GM12878 (cell line): ENCODE data around the gene WDR91. TPM values are rescaled to one million over a fixed set of nuclear protein-coding genes. Genes with fewer than 3 reads are reported as not detected.

ENCODE experiments used
- ATAC-seq: fragments of 200-7000 bp; cut with Tn5 transposase; 3 replicates; pipeline ENCODE4 v1.9.1; 2020; ENCODE audit warnings: mild to moderate bottlenecking, moderate library complexity
- BruUV-seq: library from RNA; stranded (reverse); fragments of 400-500 nt; replicated peaks from 2 replicates; lab custom pipeline; 2021; lab: Mats Ljungman, UMichigan
- CTCF ChIA-PET: fragments of 300-600 bp; sonication (Branson Sonifier 250); formaldehyde crosslinking; extraction: SDS; loops from one replicate; lab custom pipeline; 2021; ENCODE audit warnings: inconsistent platforms; lab: Yijun Ruan, JAX
- POLR2A ChIA-PET: fragments of 350-600 bp; formaldehyde crosslinking; extraction: SDS; loops from one replicate; lab custom pipeline; 2021; ENCODE audit warnings: inconsistent platforms; lab: Charles Lee
- RAD21 ChIA-PET: fragments of 300-600 bp; sonication (Branson Sonifier 250); formaldehyde crosslinking; loops from one replicate; lab custom pipeline; 2023; ENCODE audit warnings: antibody characterized with exemption; ENCODE audit not compliant: unreplicated experiment; lab: Charles Lee
- SMC1A ChIA-PET: fragments of 300-600 bp; sonication (Branson Sonifier 250); formaldehyde crosslinking; loops from one replicate; lab custom pipeline; 2023; ENCODE audit not compliant: unreplicated experiment, uncharacterized antibody; lab: Charles Lee
- DNase-seq: peaks from one replicate; pipeline ENCODE4 v3.0.0-alpha.2; 2011; ENCODE audit warnings: low read depth, low spot score
- FAIRE-seq: peaks from 3 replicates; lab custom pipeline; 2011; peaks lifted over from hg19 to GRCh38; lab: Jason Lieb, UNC
- H2AFZ ChIP-seq: 2 replicates; pipeline ENCODE4 v1.6.0; 2011; ENCODE audit warnings: low read depth, low read length, control low read depth; ENCODE audit not compliant: control insufficient read depth
- H3K27ac ChIP-seq: 2 replicates; pipeline ENCODE4 v1.5.1; 2011; ENCODE audit warnings: control low read depth; ENCODE audit not compliant: control insufficient read depth, insufficient read depth
- H3K27me3 ChIP-seq, 2 experiments: replicated peaks in 1 of 2; 2 replicates each; pipeline versions ENCODE4 v1.6.0 to v1.6.1; 2011; ENCODE audit warnings: low read length in 1 of 2; ENCODE audit not compliant: control insufficient read depth in 2 of 2, insufficient read depth in 2 of 2
- H3K36me3 ChIP-seq, 2 experiments: 2 replicates each; pipeline ENCODE4 v1.5.1; 2011; ENCODE audit warnings: low read length in 1 of 2; ENCODE audit not compliant: control insufficient read depth in 2 of 2, insufficient read depth in 2 of 2
- H3K4me1 ChIP-seq: 2 replicates; pipeline ENCODE4 v1.6.1; 2011; ENCODE audit warnings: mild to moderate bottlenecking, low read length, moderate library complexity, mixed read lengths; ENCODE audit not compliant: control insufficient read depth, insufficient read depth
- H3K4me2 ChIP-seq: 2 replicates; pipeline ENCODE4 v1.6.0; 2011; ENCODE audit warnings: control low read depth; ENCODE audit not compliant: control insufficient read depth, insufficient read depth
- H3K4me3 ChIP-seq: fragments of 200-600 bp; sonication (generic); 2 replicates; pipeline ENCODE4 v1.5.1; 2016
- H3K79me2 ChIP-seq: 2 replicates; pipeline ENCODE4 v1.6.0; 2011; ENCODE audit warnings: low read length; ENCODE audit not compliant: control insufficient read depth, insufficient read depth
- H3K9ac ChIP-seq: 2 replicates; pipeline ENCODE4 v1.8.0; 2011; ENCODE audit warnings: low read length, control low read depth, mixed read lengths; ENCODE audit not compliant: control insufficient read depth, insufficient read depth
- H3K9me3 ChIP-seq: replicated peaks from 3 replicates; pipeline ENCODE4 v1.5.1; 2011; ENCODE audit warnings: mild to moderate bottlenecking, low read length; ENCODE audit not compliant: control insufficient read depth, insufficient read depth
- H4K20me1 ChIP-seq: 2 replicates; pipeline ENCODE4 v1.6.0; 2011; ENCODE audit not compliant: control insufficient read depth, insufficient read depth
- BMI1 ChIP-seq: fragments of 450-650 bp; IDR thresholded peaks from 2 replicates; pipeline ENCODE4 v1.6.1; 2016; ENCODE audit warnings: mild to moderate bottlenecking, moderate library complexity, borderline replicate concordance
- DPF2 ChIP-seq: fragments of 450-650 bp; IDR thresholded peaks from 2 replicates; pipeline ENCODE4 v1.6.1; 2017; ENCODE audit warnings: mild to moderate bottlenecking
- ETV6 ChIP-seq, 2 experiments: fragments of 450-650 bp in 1 of 2; IDR thresholded peaks in 1 of 2; conservative IDR thresholded peaks in 1 of 2; 2 replicates each; pipeline ENCODE4 v1.6.1; 2014; ENCODE audit warnings: antibody characterized with exemption in 1 of 2, borderline replicate concordance in 1 of 2, low read depth in 1 of 2, mild to moderate bottlenecking in 1 of 2, moderate library complexity in 1 of 2
- KLF5 ChIP-seq: fragments of 450-650 bp; IDR thresholded peaks from 2 replicates; pipeline ENCODE4 v1.6.1; 2014; ENCODE audit warnings: mild to moderate bottlenecking; ENCODE audit not compliant: partially characterized antibody
- MEF2B ChIP-seq: fragments of 450-650 bp; IDR thresholded peaks from 2 replicates; pipeline ENCODE4 v1.6.1; 2018; ENCODE audit warnings: mild to moderate bottlenecking, moderate library complexity; ENCODE audit not compliant: partially characterized antibody, poor library complexity, severe bottlenecking
- NBN ChIP-seq: fragments of 450-650 bp; IDR thresholded peaks from 2 replicates; pipeline ENCODE4 v1.6.1; 2016
- NRF1 ChIP-seq: conservative IDR thresholded peaks from 2 replicates; pipeline ENCODE4 v1.6.1; 2011; ENCODE audit warnings: mild to moderate bottlenecking, low read depth, low read length, improper control_type of control experiment
- RUNX3 ChIP-seq: IDR thresholded peaks from 2 replicates; pipeline ENCODE4 v1.6.1; 2012; ENCODE audit warnings: low read length, inconsistent platforms
- SIN3A ChIP-seq: IDR thresholded peaks from 2 replicates; pipeline ENCODE4 v1.6.1; 2012; ENCODE audit warnings: low read depth, low read length, improper control_type of control experiment
- TCF7 ChIP-seq: IDR thresholded peaks from 2 replicates; pipeline ENCODE4 v1.6.1; 2014; ENCODE audit warnings: antibody characterized with exemption, borderline replicate concordance
- YY1 ChIP-seq: IDR thresholded peaks from 2 replicates; pipeline ENCODE4 v1.6.1; 2011; ENCODE audit warnings: low read depth, mild to moderate bottlenecking, low read length
- ZNF207 ChIP-seq: fragments of 450-650 bp; IDR thresholded peaks from 2 replicates; pipeline ENCODE4 v1.6.1; 2014; ENCODE audit warnings: antibody characterized with exemption, mild to moderate bottlenecking, borderline replicate concordance
- WGBS: methylation state at CpG from one replicate; pipeline ENCODE4 v1.1.6; 2016; ENCODE audit warnings: low lambda C conversion rate; ENCODE audit not compliant: insufficient replicate concordance, insufficient coverage; ENCODE audit errors: missing lambda C conversion rate; 5-methylcytosine and 5-hydroxymethylcytosine counted together
- in situ Hi-C: fragments of 300-500 bp; cut with MboI; formaldehyde crosslinking; loops from 9 replicates; pipeline ENCODE4 v1.14.3; 2018; ENCODE audit warnings: mixed read lengths
- intact Hi-C: fragments of 100-400 bp; cut with micrococcal nuclease; formaldehyde crosslinking; loops from one replicate; pipeline ENCODE4 v1.14.2; 2022; ENCODE audit not compliant: unreplicated experiment
- polyA plus RNA-seq, 11 experiments: library from polyadenylated mRNA; depleted of rRNA in 4 of 11; unstranded in 6 of 11; stranded (reverse) in 5 of 11; fragments of >200 nt; fragmentation: Nextera tagmentation in 4 of 11; fragmentation: Illumina TruSeq in 1 of 11; extraction: Ambion mirVana in 4 of 11; extraction: Trizol in 1 of 11; gene quantifications; 1 replicate in 1 of 11; 2 replicates in 10 of 11; pipeline versions ENCODE4 v1.2.1 to v1.2.3, GENCODE V29; 2011 to 2016; ENCODE audit warnings: inconsistent platforms in 2 of 11, missing spikeins in 2 of 11, low read depth in 1 of 11
- total RNA-seq, 4 experiments: library from RNA; depleted of rRNA in 3 of 4; stranded (reverse); fragments of >200 nt in 3 of 4; fragmentation: Illumina TruSeq in 1 of 4; extraction: Trizol in 1 of 4; gene quantifications; 2 replicates each; pipeline versions ENCODE4 v1.2.1 to v1.2.3, GENCODE V29; 2013 to 2021

WDR91 gene
- total and polyA plus RNA-seq, 10 of the 15 experiments (the other 5 are each of a cell fraction or from before 2014, with no cell fraction given) = 7.6 to 83.3 (median 16.5) TPM

DNA sequence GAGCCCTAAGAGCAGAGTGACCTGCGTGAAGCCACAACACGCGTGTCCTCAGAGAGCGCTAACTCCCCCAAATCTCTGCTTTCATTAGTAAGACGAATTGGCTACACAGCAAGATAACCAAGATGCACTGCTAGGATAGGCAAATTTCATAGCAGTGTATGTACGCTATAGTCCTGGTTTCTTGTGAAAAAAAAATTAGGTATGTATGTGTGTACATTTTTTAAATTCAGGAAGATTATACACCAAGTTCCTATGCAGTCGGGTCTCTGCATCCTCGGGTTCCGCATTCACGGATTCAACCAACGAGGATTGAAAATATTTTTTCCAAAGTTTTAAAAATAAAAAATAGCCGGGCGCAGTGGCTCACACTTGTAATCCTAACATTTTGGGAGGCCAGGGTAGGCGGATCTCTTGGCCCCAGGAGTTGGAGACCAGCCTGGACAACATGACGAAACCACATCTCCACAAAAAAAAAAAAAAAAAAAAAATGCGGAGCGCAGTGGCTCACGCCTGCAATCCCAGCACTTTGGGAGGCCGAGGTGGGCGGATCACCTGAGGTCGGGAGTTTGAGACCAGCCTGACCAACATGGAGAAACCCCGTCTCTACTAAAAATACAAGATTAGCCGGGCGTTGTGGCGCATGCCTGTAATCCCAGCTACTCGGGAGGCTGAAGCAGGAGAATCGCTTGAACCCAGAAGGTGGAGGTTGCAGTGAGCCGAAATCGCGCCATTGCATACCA lies 790 bp upstream of the WDR91 start (continued):
- TF ChIP-seq ETV6 (conservative IDR thresholded peaks at IDR 0.05 in 1 of 2, IDR thresholded peaks at IDR 0.05 in 1 of 2; ENCODE audit: borderline replicate concordance in 1 of 2, low read depth in 1 of 2) = 0 out of 4 replicates have a peak, but pooled peaks of 1 of the 2 experiments have one; percentile 3
- 0 out of 2 replicates have a peak, but pooled peaks have one; percentile 8 for TF ChIP-seq RUNX3
- peak; percentile 42 for TF ChIP-seq KLF5

GRCh38 chr7:135210888-135211178 lies 493 bp downstream of the WDR91 start:
- peak overlapping the region; percentile 92 for H3K9ac ChIP-seq
- TF ChIP-seq MEF2B = peak; percentile 22
- TF ChIP-seq TCF7 = no peak
- no peak for TF ChIP-seq ZNF207
- TF ChIP-seq YY1 = peak; percentile 40; the same call in 1 of the 2 replicates
- TF ChIP-seq BMI1 = no peak
- TF ChIP-seq DPF2 = 0 out of 2 replicates have a peak, but pooled peaks have one; percentile 21
- peak; percentile 24; the same call in 1 of the 2 replicates for TF ChIP-seq SIN3A
- TF ChIP-seq NRF1 = no peak
- TF ChIP-seq NBN = 0 out of 2 replicates have a peak, but pooled peaks have one; percentile 10
- WGBS = 1% methylated on average over 13 of the region's 13 CpGs
- H3K27me3 ChIP-seq = no peaks in the 10 kb centered on the region
- no peaks in the 10 kb centered on the region for H4K20me1 ChIP-seq
- intact Hi-C loops (no loop called here), in situ Hi-C loops (no loop called here)
- no peaks in the 10 kb centered on the region; the same call in 2 of the 3 replicates for H3K9me3 ChIP-seq
- ChIA-PET SMC1A (interaction anchor here (1.1 to 10.8 kb wide), 11 partner anchors 8 to 224 kb away, joined by 3 to 251 read pairs (median 16); partner anchors contain the start of genes AGBL3 and CYREN), POLR2A (interaction anchor here (0.8 to 10.8 kb wide), 15 partner anchors 9 to 225 kb away, joined by 3 to 299 read pairs (median 6); partner anchors contain the start of genes AGBL3 and CYREN), RAD21 (interaction anchor here (0.7 to 11.2 kb wide), 15 partner anchors 13 to 223 kb away, joined by 3 to 230 read pairs (median 8); partner anchors contain the start of genes AGBL3, CYREN and TMEM140), CTCF (interaction anchor here (0.7 to 10.4 kb wide), 8 partner anchors 9 to 223 kb away, joined by 3 to 109 read pairs (median 4); partner anchors contain the start of gene CYREN)
- no peak for FAIRE-seq
- H3K36me3 ChIP-seq = peaks cover 0 to 6% of the 10 kb centered on the region in 2 experiments; a peak in 1 of 4 replicates
- peaks cover 49% of the 10 kb centered on the region for H3K79me2 ChIP-seq
- BruUV-seq = no TSS peak
- peak overlapping the region; percentile 99 for H3K4me3 ChIP-seq
- H3K4me1 ChIP-seq = peaks cover 44% of the 10 kb centered on the region
- peak overlapping the region; percentile 99 for H3K4me2 ChIP-seq
- peak overlapping the region; percentile 92 for H2AFZ ChIP-seq
- ATAC-seq = peak; percentile 0; the same call in 1 of the 3 replicates
- H3K27ac ChIP-seq = peak overlapping the region; percentile 91
- DNase-seq = no peak
